M059J (cell line): Measurements from ENCODE around the gene CRYBG3. TPM values are rescaled to one million over a fixed set of nuclear protein-coding genes. Genes with fewer than 3 reads are reported as not detected.
"Not testable (repeated sequence)": the region's sequence is repeated elsewhere in the genome, so short reads cannot be mapped to it uniquely, and the experiment has no call there.

ENCODE experiments used
- DNase-seq: peaks from one replicate; pipeline ENCODE4 v3.0.0-alpha.2; 2012; ENCODE audit warnings: low read depth
- total RNA-seq: library from RNA; depleted of rRNA; stranded (reverse); fragments of >200 nt; shearing (Covaris generic); gene quantifications from 2 replicates; pipeline ENCODE4 v1.2.3, GENCODE V29; 2014

The CRYBG3 gene
- total RNA-seq, 1 experiment from 2014 or later, result 16.4 TPM

GRCh38 chr3:97896547-97896946, 74.7 kb downstream of the CRYBG3 start:
- peak; percentile 7 for DNase-seq

GRCh38 chr3:97899331-97899730, 77.5 kb downstream of the CRYBG3 start:
- DNase-seq, result no peak

- no peak for DNase-seq
Measured at GRCh38 chr3:97901313-97902248, 79.8 kb downstream of the CRYBG3 start.

GRCh38 chr3:97909830-97910229, 88.0 kb downstream of the CRYBG3 start:
- DNase-seq, result not testable (repeated sequence)

GRCh38 chr3:97910236-97910831, 88.5 kb downstream of the CRYBG3 start:
- DNase-seq, result not testable (repeated sequence)

- DNase-seq, result no peak
Measured at GRCh38 chr3:97910931-97911351, 89.1 kb downstream of the CRYBG3 start.

- no peak for DNase-seq
Measured at GRCh38 chr3:97911459-97911858, 89.6 kb downstream of the CRYBG3 start.

- peak; percentile 85 for DNase-seq
Measured at GRCh38 chr3:97914388-97914787, 92.6 kb downstream of the CRYBG3 start.

GRCh38 chr3:97916576-97916975, 94.8 kb downstream of the CRYBG3 start:
- no peak for DNase-seq

GRCh38 chr3:97917813-97918536, 96.2 kb downstream of the CRYBG3 start:
- peak; percentile 16 for DNase-seq

GRCh38 chr3:97927704-97928103, 105.9 kb downstream of the CRYBG3 start:
- no peak for DNase-seq

- no peak for DNase-seq
Measured at GRCh38 chr3:97928986-97929385, 107.2 kb downstream of the CRYBG3 start.

- no peak for DNase-seq
Measured at GRCh38 chr3:97930018-97930417, 108.2 kb downstream of the CRYBG3 start.

- DNase-seq, result no peak
Measured at GRCh38 chr3:97931218-97931617, 109.4 kb downstream of the CRYBG3 start.

- no peak for DNase-seq
Measured at GRCh38 chr3:97932387-97932801, 110.6 kb downstream of the CRYBG3 start.

- DNase-seq, result no peak
Measured at GRCh38 chr3:97934980-97935695, 113.3 kb downstream of the CRYBG3 start.

- peak; percentile 29 for DNase-seq
Measured at GRCh38 chr3:97935842-97936241, 114.0 kb downstream of the CRYBG3 start.

GRCh38 chr3:97937205-97937604, 115.4 kb downstream of the CRYBG3 start:
- DNase-seq, result peak; percentile 30

GRCh38 chr3:97938444-97938843, 116.6 kb downstream of the CRYBG3 start:
- DNase-seq, result peak; percentile 11

- no peak for DNase-seq
Measured at GRCh38 chr3:97939401-97939800, 117.6 kb downstream of the CRYBG3 start.

- DNase-seq, result peak; percentile 39
Measured at GRCh38 chr3:97940034-97940433, 118.2 kb downstream of the CRYBG3 start.
